ENCODE measurements around the gene MAB21L4.

The MAB21L4 gene

DNA sequence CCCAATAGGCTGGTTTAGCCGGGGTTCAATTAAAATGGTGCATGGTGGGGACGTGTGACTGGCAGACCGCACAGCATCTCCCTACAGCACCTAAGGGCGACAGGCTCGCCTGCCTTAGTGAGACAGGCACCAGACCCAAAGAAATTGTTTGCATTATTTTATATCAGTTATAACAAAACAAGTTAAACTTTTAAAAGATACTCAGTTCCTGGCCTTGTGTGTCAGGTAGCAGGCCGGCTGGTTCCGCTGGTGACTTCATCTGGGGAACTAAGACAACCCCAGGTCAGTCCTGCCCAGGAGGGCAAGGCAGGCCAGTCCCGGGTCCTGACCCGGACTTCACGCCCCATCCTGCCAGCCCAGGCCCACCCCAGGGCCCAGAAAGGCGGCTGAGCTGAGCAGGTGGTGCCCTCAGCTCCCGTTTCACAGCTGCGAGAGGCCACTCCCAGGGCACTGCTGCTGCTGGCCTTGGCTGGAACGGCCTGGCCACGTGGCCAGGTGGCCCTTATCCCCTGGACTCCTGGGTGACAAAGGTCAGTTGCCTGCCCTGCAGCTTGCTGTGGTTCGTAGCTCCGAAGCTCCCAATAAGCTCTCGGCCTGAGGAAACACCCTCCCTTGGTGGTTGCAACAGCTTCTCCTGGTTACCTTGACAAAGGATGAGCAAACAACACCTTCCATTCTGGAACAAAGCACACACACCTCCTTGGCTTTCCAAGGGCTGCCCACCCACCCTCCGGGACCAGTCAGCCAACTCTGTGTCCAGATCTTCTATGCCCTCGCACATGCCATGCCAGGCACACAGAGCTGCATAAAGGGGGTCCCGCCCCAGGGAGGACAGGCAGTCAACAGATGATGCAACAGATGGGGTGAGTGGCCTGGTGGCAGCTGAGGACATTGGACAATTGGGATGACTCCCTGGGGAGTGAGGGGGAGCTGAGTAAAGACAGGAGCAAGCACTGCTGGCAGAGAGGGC is 38.6 kb downstream of the MAB21L4 start:
- Histone ChIP-seq H3K27ac (ENCODE audit: low read depth, low read length) (no peak overlapping the region), H3K9ac (ENCODE audit: low read length in 5 of 5) (no peak overlapping the region)

GRCh38 chr2:240856151-240856980 is 39.6 kb downstream of the MAB21L4 start:
- H3K27ac ChIP-seq (ENCODE audit: low read depth, low read length) = no peak overlapping the region
- H3K9me3 ChIP-seq (ENCODE audit: control insufficient read depth in 5 of 5, low read length in 5 of 5) = peaks cover 0 to 14% (median 7%) of the 10 kb centered on the region in 5 donors
- H3K27me3 ChIP-seq (ENCODE audit: control insufficient read depth in 5 of 5, insufficient read depth in 4 of 5, low read length in 5 of 5) = peaks cover 0 to 7% (median 0%) of the 10 kb centered on the region in 5 donors
- H3K4me3 ChIP-seq (ENCODE audit: low read depth in 1 of 5, low read length in 5 of 5) = no peak overlapping the region
- H3K36me3 ChIP-seq (ENCODE audit: control insufficient read depth in 5 of 5, insufficient read depth in 5 of 5, low read length in 5 of 5) = no peaks in the 10 kb centered on the region
- no peak overlapping the region for H3K9ac ChIP-seq (ENCODE audit: low read length in 5 of 5)
- H3K4me1 ChIP-seq (ENCODE audit: control insufficient read depth in 5 of 5, insufficient read depth in 5 of 5, low read length in 5 of 5) = no peaks in the 10 kb centered on the region

More for the DNA sequence above, 38.6 kb downstream of the MAB21L4 start:
- peaks cover 0 to 7% (median 0%) of the 10 kb centered on the region in 5 donors for H3K27me3 ChIP-seq (ENCODE audit: control insufficient read depth in 5 of 5, insufficient read depth in 4 of 5, low read length in 5 of 5)
- peaks cover 0 to 14% (median 7%) of the 10 kb centered on the region in 5 donors for H3K9me3 ChIP-seq (ENCODE audit: control insufficient read depth in 5 of 5, low read length in 5 of 5)
- H3K36me3 ChIP-seq (ENCODE audit: control insufficient read depth in 5 of 5, insufficient read depth in 5 of 5, low read length in 5 of 5) = no peaks in the 10 kb centered on the region
- H3K4me3 ChIP-seq (ENCODE audit: low read depth in 1 of 5, low read length in 5 of 5) = no peak overlapping the region
- no peaks in the 10 kb centered on the region for H3K4me1 ChIP-seq (ENCODE audit: control insufficient read depth in 5 of 5, insufficient read depth in 5 of 5, low read length in 5 of 5)

- Histone ChIP-seq H3K4me3 (ENCODE audit: low read depth in 1 of 5, low read length in 5 of 5) (no peak overlapping the region), H3K36me3 (ENCODE audit: control insufficient read depth in 5 of 5, insufficient read depth in 5 of 5, low read length in 5 of 5) (no peaks in the 10 kb centered on the region), H3K4me1 (ENCODE audit: control insufficient read depth in 5 of 5, insufficient read depth in 5 of 5, low read length in 5 of 5) (no peaks in the 10 kb centered on the region), H3K27me3 (ENCODE audit: control insufficient read depth in 5 of 5, insufficient read depth in 4 of 5, low read length in 5 of 5) (peaks cover 0 to 7% (median 0%) of the 10 kb centered on the region in 5 donors), H3K9me3 (ENCODE audit: control insufficient read depth in 5 of 5, low read length in 5 of 5) (peaks cover 0 to 14% (median 7%) of the 10 kb centered on the region in 5 donors), H3K27ac (ENCODE audit: low read depth, low read length) (no peak overlapping the region), H3K9ac (ENCODE audit: low read length in 5 of 5) (no peak overlapping the region)
Observed at GRCh38 chr2:240855670-240856069, 40.3 kb downstream of the MAB21L4 start.

GRCh38 chr2:240852671-240853314 is 43.2 kb downstream of the MAB21L4 start:
- Histone ChIP-seq H3K4me3 (ENCODE audit: low read depth in 1 of 5, low read length in 5 of 5) (no peak overlapping the region), H3K27ac (ENCODE audit: low read depth, low read length) (no peak overlapping the region)

GRCh38 chr2:240851078-240851991 is 44.6 kb downstream of the MAB21L4 start:
- Histone ChIP-seq H3K4me1 (ENCODE audit: control insufficient read depth in 5 of 5, insufficient read depth in 5 of 5, low read length in 5 of 5) (peaks cover 0 to 11% (median 9%) of the 10 kb centered on the region in 5 donors), H3K27me3 (ENCODE audit: control insufficient read depth in 5 of 5, insufficient read depth in 4 of 5, low read length in 5 of 5) (peaks cover 0 to 2% (median 0%) of the 10 kb centered on the region in 5 donors), H3K4me3 (ENCODE audit: low read depth in 1 of 5, low read length in 5 of 5) (no peak overlapping the region), H3K9ac (ENCODE audit: low read length in 5 of 5) (no peak overlapping the region), H3K36me3 (ENCODE audit: control insufficient read depth in 5 of 5, insufficient read depth in 5 of 5, low read length in 5 of 5) (no peaks in the 10 kb centered on the region), H3K9me3 (ENCODE audit: control insufficient read depth in 5 of 5, low read length in 5 of 5) (peaks cover 0 to 14% (median 7%) of the 10 kb centered on the region in 5 donors), H3K27ac (ENCODE audit: low read depth, low read length) (no peak overlapping the region)

More at GRCh38 chr2:240852671-240853314, 43.2 kb downstream of the MAB21L4 start:
- Histone ChIP-seq H3K27me3 (ENCODE audit: control insufficient read depth in 5 of 5, insufficient read depth in 4 of 5, low read length in 5 of 5) (peaks cover 0 to 7% (median 0%) of the 10 kb centered on the region in 5 donors), H3K9me3 (ENCODE audit: control insufficient read depth in 5 of 5, low read length in 5 of 5) (peaks cover 0 to 14% (median 7%) of the 10 kb centered on the region in 5 donors), H3K9ac (ENCODE audit: low read length in 5 of 5) (no peak overlapping the region), H3K4me1 (ENCODE audit: control insufficient read depth in 5 of 5, insufficient read depth in 5 of 5, low read length in 5 of 5) (no peaks in the 10 kb centered on the region), H3K36me3 (ENCODE audit: control insufficient read depth in 5 of 5, insufficient read depth in 5 of 5, low read length in 5 of 5) (no peaks in the 10 kb centered on the region)

DNA sequence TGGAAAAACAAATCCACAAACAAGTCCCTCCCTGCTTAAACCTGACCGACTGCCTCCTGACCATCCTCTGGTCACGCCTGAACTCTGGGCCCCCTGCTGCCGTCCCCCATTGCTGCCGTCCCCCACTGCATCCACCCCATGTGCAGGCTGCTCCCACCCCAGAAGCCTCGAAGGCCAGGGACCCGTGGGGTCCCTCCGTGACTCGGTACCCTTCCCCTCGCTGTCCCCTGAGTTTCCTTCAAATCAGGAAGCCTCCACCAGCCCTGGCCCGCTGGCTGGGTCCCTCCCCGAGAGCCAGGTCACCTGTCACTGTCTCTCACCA is 45.2 kb downstream of the MAB21L4 start:
- Histone ChIP-seq H3K9me3 (ENCODE audit: control insufficient read depth in 5 of 5, low read length in 5 of 5) (peaks cover 0 to 14% (median 7%) of the 10 kb centered on the region in 5 donors), H3K27me3 (ENCODE audit: control insufficient read depth in 5 of 5, insufficient read depth in 4 of 5, low read length in 5 of 5) (no peaks in the 10 kb centered on the region), H3K9ac (ENCODE audit: low read length in 5 of 5) (no peak overlapping the region), H3K36me3 (ENCODE audit: control insufficient read depth in 5 of 5, insufficient read depth in 5 of 5, low read length in 5 of 5) (no peaks in the 10 kb centered on the region), H3K27ac (ENCODE audit: low read depth, low read length) (no peak overlapping the region), H3K4me3 (ENCODE audit: low read depth in 1 of 5, low read length in 5 of 5) (no peak overlapping the region), H3K4me1 (ENCODE audit: control insufficient read depth in 5 of 5, insufficient read depth in 5 of 5, low read length in 5 of 5) (peaks cover 0 to 11% (median 9%) of the 10 kb centered on the region in 5 donors)

DNA sequence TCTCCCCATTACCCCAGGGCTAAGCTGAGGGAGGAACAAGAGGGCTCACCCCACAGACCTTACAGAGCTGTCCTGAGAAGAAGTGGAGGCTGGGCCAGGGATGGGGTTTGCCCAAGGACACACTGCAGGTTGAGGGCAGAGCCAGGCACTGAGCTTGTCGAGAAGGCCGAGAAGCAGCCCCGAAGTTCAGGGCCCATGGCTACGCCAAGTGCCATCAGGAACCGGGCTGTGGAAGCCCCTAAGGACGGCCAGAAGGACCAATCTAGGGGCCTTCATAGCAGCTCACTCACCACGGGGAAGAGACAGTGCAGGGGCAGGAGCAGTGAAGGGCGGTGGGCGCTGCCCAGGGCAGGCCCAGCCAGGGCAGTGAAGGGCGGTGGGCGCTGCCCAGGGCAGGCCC is 45.9 kb downstream of the MAB21L4 start:
- Histone ChIP-seq H3K9me3 (ENCODE audit: control insufficient read depth in 5 of 5, low read length in 5 of 5) (peaks cover 0 to 11% (median 7%) of the 10 kb centered on the region in 5 donors), H3K9ac (ENCODE audit: low read length in 5 of 5) (no peak overlapping the region), H3K27me3 (ENCODE audit: control insufficient read depth in 5 of 5, insufficient read depth in 4 of 5, low read length in 5 of 5) (no peaks in the 10 kb centered on the region), H3K27ac (ENCODE audit: low read depth, low read length) (no peak overlapping the region), H3K4me1 (ENCODE audit: control insufficient read depth in 5 of 5, insufficient read depth in 5 of 5, low read length in 5 of 5) (peaks cover 0 to 11% (median 9%) of the 10 kb centered on the region in 5 donors), H3K36me3 (ENCODE audit: control insufficient read depth in 5 of 5, insufficient read depth in 5 of 5, low read length in 5 of 5) (no peaks in the 10 kb centered on the region), H3K4me3 (ENCODE audit: low read depth in 1 of 5, low read length in 5 of 5) (no peak overlapping the region)

- no peak overlapping the region for H3K27ac ChIP-seq (ENCODE audit: low read depth, low read length)
- no peak overlapping the region for H3K4me3 ChIP-seq (ENCODE audit: low read depth in 1 of 5, low read length in 5 of 5)
- H3K36me3 ChIP-seq (ENCODE audit: control insufficient read depth in 5 of 5, insufficient read depth in 5 of 5, low read length in 5 of 5) = no peaks in the 10 kb centered on the region
- no peaks in the 10 kb centered on the region for H3K27me3 ChIP-seq (ENCODE audit: control insufficient read depth in 5 of 5, insufficient read depth in 4 of 5, low read length in 5 of 5)
- H3K9me3 ChIP-seq (ENCODE audit: control insufficient read depth in 5 of 5, low read length in 5 of 5) = peaks cover 0 to 2% (median 0%) of the 10 kb centered on the region in 5 donors
- H3K4me1 ChIP-seq (ENCODE audit: control insufficient read depth in 5 of 5, insufficient read depth in 5 of 5, low read length in 5 of 5) = peaks cover 0 to 11% (median 9%) of the 10 kb centered on the region in 5 donors
- H3K9ac ChIP-seq (ENCODE audit: low read length in 5 of 5) = no peak overlapping the region
Observed at GRCh38 chr2:240848900-240849680, 46.9 kb downstream of the MAB21L4 start.

All from subcutaneous abdominal adipose tissue (tissue), 5 donors.